Measurements from ENCODE around the gene CACNA1C.

The CACNA1C gene

DNA sequence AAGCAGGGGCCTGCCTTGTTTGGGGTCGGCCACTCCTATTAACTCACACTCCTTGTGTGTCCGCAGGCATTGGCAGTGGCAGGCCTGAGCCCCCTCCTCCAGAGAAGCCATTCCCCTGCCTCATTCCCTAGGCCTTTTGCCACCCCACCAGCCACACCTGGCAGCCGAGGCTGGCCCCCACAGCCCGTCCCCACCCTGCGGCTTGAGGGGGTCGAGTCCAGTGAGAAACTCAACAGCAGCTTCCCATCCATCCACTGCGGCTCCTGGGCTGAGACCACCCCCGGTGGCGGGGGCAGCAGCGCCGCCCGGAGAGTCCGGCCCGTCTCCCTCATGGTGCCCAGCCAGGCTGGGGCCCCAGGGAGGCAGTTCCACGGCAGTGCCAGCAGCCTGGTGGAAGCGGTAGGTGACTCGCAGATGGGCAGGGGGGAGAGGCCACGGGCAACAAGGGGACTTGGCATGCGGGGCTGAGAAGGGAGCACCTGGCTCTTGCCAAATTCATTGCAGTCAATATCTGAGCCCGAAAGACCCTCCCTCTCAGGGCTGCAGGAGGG is 635.7 kb downstream of the CACNA1C start:
- no peak for DNase-seq (ENCODE audit: low read depth in 2 of 2)

DNA sequence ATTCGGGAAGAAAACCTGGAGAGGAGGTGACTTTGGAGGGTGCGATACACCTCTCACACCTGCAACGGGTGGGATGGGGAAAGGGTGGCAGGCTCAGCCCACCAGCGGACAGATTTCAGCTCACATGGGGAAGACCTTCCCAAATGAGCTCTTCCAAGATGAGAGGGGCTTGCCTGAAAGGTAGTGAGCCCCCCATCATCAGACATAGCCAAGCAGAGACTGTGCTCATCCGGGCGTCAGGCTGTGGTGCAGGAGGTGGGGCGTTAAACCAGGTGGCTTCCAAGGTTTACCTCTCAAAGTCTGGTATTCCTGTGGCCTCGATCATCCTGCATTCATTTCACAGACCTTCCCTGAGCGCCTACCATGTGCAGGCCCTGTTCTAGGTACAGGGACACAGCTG is 636.6 kb downstream of the CACNA1C start:
- no peak for DNase-seq (ENCODE audit: low read depth in 2 of 2)

DNA sequence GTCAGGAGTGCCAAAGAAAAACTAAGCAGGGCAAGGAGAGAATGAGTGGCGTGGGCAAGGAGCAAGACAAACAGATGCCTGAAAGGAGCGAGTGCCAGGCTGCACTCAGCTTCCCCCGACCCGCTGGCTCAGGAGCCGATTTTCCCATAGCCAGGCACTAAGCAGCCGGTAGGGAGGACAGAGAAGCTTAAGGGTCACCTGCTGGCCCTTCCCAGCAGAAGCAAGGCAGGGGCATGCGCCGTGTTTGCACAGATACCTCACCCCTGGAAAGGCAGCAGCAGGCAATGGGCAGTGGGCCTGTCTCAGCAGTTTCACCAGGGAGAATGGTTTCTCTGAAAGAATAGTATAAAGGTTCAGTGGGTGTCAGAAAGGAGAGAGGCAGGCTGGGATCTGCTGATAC is 637.1 kb downstream of the CACNA1C start:
- no peak for DNase-seq (ENCODE audit: low read depth in 2 of 2)

DNA sequence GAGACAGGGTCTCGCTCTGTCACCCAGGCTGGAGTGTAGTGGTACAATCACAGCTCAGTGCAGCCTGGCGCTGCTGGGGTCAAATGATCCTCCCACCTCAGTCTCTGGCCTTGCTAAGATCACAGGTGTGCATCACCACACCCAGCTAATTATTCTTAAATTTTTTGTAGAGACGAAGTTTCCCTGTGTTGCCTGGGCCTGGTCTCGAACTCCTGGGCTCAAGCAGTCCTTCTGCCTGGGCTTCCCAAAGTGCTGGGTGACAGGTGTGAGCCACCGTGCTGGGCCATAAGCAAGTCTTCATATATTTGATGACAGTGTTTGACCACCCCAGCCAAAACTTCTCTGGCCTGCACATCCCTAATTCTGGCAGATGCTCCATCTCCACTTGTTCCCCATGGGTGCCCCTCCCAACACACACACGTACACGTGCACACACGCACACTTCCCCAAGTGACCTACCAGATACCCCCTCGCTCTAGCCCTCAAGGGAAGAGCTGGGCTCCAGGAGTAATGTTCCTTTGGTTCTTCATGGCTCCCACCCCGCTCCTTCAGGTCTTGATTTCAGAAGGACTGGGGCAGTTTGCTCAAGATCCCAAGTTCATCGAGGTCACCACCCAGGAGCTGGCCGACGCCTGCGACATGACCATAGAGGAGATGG is 637.7 kb downstream of the CACNA1C start:
- DNase-seq (ENCODE audit: low read depth in 2 of 2) = no peak

DNA sequence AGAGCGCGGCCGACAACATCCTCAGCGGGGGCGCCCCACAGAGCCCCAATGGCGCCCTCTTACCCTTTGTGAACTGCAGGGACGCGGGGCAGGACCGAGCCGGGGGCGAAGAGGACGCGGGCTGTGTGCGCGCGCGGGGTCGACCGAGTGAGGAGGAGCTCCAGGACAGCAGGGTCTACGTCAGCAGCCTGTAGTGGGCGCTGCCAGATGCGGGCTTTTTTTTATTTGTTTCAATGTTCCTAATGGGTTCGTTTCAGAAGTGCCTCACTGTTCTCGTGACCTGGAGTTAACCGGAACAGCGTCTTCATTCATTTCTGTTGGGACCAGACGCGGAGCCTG is 638.2 kb downstream of the CACNA1C start:
- no peak for DNase-seq (ENCODE audit: low read depth in 2 of 2)

DNA sequence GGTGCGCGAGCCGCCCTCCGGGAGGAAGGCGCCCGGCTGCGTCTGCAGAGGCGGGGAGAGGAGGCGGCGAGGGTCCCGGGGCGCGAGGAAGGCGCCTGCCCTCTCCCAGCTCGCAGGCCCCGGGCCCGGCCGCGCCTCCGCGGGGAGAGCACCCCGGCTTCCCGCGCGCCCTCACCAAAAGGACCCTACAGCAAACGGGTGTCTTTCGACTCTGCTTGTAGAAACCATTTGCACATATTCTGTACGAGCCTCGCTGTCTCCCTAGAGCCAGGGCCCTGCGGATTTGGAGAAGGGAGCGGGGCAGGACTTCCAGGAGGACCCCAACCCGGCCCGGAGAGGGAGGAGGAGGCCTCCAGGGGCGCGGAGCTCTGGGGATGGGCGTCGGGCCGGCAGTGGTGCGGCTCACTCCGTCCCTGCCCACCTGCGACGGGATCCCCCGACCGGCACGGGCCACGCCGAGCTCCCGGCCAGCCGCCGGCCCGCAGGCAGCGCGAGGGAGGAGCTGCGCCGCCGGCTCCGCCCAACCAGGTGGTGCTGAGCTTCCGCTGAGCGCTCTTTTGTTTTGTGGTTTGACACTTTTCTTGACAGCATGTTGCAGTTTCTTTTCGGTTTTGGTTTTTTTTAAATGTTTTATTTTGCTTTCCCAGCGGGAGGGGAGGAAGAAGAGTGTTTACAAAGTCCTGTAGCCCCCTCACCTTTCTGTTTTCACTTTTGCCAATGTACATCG is 638.7 kb downstream of the CACNA1C start:
- DNase-seq (ENCODE audit: low read depth in 2 of 2) = no peak

DNA sequence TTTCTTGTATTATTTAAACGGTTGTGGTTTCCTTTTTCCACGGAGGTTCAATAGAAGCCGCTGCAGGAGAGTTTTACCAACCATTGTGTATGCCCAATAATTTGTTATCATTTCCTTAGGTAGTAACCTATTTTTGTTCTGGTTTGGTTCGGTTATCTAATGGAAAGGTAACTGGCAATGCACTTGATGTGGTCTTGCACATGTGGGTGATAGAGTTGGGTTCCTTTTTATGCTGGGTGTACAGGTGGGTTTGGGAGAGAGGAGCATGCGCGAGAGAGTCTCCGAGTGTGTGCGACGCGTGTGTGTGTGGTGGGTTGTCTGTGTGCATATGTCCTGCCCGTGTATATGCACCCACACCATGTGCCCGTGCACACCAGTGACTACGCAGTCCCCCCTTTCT is 639.3 kb downstream of the CACNA1C start:
- DNase-seq (ENCODE audit: low read depth in 2 of 2) = no peak

DNA sequence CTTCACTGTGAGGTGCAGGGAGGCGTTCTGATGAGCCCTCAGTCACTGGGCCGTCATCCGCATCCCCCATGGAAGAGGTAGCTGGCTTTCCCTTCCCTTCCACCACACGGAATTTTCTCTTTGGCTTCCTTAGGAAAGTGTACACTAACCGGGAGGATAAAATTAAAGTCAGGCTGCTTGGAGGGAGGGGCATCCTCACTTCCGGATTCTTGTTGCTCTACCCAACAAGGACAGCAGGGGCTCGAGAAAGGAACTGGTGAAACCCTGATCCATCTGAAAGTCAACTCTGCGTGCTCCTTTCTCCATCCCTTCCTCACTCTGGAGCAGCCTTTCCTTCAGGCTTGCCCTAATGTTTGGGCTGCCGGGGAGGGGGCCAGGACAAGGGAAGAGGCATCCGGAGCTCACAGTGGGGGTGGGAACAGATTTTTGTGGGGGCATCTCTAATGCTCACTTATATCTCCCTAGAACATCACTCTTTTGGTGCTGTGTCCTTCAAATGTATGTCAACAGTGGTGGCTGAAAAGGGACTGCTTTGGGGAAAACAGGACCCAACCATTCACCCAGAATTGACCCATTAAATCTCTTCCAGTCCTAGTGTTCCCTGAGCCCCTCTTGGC is 640.6 kb downstream of the CACNA1C start:
- no peak for DNase-seq (ENCODE audit: low read depth in 2 of 2)

DNA sequence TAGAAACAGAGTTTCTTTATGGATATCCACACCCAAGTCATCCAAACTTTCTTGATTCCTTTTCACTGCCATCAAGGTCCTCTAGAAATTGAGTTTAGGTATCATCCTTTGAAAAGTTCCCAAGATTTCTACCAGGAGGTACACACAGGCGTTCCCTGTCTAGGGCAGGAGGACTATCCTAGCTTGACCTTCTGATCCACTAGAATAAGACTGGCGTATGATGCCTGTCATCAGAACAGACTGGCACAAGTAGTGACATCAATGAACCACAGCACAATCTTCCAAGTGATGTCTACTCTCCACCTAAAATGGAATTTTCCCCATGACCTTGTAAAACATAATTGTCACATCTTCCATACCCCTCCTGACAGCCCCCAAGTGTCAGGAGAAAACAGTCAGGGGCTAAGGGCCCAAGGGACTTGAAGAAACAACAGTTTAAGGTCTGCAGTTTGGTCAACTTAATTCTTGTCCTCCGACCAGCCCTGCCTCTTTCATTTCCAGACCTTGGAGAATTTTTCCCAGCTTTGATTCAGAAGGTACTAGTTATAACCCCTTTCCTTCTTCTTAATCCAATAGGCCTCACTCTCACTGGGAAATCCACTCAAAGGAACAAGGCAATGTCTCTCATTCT is 641.3 kb downstream of the CACNA1C start:
- no peak for DNase-seq (ENCODE audit: low read depth in 2 of 2)

DNA sequence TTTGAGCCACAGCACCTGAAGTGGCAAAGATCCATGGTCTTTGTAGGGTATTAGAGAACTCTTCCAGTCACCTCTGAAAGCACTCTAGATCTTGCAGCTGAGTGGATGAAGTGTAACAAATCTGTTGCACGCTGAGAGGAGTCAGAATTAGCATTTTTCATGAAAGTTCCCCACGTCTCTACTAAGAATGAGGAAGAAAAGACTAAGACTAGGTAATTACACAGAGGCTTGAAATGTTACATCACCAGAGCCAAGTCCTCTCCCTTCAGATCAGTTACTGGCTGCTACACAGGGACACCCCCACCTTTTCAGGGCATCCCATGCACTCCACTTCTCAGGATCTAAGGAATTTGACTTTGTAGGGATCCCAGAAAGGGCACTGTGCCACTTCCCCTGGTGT is 643.3 kb downstream of the CACNA1C start:
- no peak for DNase-seq (ENCODE audit: low read depth in 2 of 2)

DNA sequence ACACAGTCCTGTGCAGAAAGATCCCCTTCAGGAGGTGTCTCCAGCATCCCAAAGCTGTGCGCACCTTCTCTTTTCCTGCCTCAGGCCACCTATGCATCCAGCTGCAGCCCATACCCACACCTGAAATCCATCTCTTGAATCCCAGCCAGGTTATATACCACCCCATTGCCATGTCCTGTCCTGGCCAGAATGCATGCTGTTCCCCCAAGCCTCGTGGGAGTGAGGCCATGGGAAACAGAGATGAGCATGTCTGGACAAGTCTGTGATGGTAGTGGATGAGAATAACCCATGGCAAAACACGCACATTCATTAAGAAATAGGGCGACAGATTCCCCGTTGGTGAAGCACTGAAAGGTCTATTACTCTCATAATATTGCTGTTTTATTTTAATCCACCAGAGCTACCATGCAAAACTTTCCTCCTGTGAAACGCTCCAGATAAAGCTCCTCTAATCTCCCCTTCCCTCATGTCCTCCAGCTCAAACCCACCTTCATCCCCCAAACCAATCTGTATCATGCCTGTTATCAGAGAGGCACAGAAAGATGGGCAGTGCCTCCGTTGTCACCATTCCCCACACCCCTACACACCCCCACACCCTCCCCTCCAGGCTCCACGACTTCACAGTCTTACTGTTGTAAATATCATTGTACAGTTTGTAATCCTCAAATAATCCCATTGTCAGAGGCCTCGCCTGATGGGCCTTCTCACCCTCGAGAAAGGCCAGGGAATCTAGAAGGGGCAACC is 644.4 kb downstream of the CACNA1C start:
- no peak for DNase-seq (ENCODE audit: low read depth in 2 of 2)

DNA sequence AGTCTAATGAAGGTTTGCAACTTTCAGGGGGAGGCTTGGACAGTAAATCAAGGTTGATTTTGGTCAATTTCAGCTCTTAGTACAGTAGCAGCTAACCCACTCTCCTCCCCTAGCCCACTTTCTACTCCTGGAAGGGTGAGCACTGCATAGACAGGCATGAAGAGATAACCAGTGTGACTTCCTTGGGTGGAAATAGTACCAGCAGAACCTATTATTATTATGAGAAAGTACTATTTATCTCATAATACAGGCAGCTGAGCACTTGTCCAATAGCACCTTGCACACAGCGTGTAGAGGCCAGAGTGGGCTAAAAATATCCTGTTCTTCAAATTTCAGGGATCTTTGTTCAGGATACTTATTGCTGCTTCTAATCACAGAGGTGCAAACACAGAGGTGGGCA is 645.8 kb downstream of the CACNA1C start:
- DNase-seq (ENCODE audit: low read depth in 2 of 2) = no peak

DNA sequence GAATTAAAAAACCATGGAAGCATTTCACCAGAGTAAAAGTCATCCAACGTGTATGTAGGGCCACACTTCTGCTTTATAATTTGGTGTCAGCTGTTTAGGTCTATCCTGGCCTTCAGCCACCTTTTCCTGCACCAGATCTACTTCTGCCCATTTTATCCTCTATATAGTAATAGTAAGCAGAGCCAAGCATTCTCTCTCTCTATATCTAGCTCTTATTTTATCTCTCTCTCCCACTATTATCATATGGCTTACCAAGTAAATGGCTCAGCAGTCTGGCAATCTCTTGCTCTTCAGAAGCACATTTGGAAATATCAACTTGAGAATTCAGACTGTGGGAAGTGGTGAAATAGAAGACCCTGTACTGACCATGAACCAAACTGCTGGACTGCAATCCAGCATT is 657.9 kb downstream of the CACNA1C start:
- no peak for DNase-seq (ENCODE audit: low read depth in 2 of 2)

DNA sequence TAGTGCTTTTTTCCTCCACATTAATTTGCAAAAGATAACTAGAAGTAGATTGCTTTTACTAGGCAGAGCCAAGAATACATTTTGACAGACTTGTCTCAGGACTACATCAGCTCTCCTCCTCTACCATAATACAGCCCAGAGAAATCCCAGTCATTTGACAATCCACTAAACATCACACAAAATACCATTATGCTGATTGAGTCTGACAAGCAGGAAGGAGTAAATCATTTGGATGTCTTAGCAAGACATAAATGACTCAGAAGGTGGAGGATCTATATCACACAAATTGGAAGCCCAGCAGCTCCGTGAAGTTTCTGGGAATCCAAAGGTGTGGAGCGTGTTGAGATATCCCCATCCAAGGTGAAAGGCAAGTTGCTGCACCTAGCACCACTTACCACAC is 666.6 kb downstream of the CACNA1C start:
- DNase-seq (ENCODE audit: low read depth in 2 of 2) = no peak

DNA sequence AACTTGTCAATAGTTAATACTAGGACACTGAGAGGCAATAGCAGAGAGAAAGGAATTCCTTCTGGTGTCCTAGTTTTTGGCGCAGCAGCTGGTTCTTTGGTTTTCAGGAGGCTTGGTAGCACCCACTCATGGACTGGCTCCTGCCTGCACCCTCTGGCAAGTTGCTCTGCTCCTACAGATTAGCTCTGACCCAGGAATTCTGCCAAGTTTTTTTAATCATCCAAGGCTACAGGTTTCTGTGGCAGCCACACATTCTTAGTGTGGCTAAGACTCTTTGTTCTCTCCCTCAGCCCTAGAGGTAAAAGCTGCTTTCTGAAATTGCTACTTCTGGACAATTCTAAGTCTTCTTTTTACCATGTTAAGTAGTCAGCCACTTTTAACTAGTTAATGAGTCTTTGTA is 670.0 kb downstream of the CACNA1C start:
- DNase-seq (ENCODE audit: low read depth in 2 of 2) = no peak

DNA sequence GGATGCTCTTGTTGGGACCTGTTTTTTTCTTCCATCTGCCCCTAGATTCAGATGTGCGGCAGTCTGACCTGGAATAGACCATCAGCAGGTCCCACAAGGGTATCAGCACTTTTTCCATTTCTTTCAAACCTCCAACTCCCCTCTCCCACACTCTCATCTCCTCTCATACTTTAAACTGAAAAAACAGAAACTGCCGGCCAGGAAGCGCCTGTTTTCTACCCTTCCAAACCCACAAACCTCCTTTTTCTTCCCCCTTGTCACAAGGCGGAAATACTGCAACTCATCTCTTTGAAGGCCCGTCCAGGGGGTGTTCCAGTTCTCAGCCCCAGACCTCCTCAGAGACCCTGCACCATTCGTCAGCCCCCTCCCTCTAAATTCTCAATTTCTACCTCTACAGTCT is 679.5 kb downstream of the CACNA1C start:
- DNase-seq (ENCODE audit: low read depth in 2 of 2) = no peak

DNA sequence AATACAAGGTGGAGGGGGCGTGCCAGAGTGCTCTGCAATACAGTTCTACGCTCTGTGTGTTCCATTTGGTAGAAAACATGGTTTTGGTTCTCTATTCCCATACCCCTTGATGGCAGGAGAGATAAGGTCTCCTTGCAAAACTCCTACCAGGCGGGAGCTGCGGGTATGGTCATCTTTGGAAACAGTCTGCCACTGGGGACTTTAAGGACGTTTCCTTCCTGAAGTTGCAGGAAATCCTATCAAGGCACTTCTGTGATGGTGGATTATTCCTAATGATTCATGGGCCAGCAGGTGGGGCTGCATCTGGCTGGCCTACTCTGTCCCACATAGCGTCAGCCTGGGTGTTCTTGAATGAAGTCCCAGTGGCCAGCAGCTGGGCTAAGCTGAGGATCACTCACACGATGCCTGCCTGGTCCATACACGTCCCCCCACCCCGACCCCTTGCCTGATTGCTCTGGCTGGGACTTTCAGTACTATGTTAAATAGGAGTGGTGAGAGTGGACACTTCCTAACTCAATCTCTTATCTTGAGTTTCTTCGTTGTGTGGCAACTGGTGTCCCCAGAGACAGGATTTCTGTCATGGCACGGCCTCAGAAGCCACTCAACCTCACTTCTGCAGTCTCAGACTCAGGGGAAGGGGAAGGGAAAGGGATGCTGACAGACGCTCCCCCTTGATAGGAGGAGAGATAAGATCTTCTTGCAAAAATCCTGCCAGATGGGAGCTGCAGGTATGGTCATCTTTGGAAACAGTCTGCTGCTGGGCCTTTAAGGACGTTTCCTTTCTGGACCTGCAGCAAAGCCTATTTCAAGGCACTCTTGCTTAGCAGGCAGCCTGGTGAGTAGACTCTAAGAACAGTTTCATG is 680.9 kb downstream of the CACNA1C start:
- no peak for DNase-seq (ENCODE audit: low read depth in 2 of 2)

DNA sequence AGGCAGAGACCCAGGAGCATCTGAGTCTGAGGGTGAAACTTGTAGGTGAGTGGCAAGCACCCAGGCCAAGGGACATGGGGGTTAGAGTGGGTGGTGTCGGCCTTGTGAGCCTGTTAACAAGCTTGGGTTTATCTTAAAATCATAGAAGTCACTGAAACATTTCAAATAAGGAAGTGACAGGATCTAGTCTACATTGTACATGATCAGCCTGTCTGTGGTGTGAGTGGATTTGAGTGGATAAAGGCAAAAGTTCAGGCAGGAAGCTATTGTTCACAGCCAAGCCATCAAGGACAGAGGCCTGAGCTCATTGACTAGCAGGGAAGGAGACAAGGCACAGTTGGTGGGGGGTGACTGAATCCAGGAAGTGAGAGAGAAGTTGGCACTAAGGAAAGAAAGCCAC is 682.6 kb downstream of the CACNA1C start:
- DNase-seq (ENCODE audit: low read depth in 2 of 2) = no peak

DNA sequence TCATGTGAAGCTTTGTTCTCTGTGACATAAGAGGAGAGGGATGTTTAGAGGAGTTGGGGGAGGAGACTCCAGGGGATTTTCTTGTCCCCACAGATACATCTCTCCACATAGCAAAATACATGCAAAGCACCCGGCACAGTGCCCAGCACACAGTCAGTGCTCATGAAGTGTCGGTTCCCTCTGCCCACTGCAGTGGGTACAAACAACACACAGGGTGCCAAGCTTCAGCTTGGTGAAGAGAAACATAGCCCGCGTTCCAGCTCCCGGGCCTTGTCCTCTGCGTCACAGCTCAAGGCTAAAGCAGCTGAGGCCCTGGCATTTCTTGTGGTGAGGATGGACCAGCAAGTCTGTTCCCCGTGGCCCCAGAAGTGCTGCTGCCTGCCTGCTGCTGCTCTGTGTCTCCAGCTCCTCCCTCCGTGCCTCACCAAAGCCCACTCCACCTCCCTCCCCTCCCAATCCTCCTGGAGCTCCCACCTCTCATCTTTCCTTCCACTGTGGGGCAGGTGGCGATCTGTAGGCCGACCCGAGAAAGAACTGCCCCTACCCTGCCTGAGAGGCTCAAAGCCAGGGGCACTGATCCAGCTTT is 685.0 kb downstream of the CACNA1C start:
- DNase-seq (ENCODE audit: low read depth in 2 of 2) = no peak

DNA sequence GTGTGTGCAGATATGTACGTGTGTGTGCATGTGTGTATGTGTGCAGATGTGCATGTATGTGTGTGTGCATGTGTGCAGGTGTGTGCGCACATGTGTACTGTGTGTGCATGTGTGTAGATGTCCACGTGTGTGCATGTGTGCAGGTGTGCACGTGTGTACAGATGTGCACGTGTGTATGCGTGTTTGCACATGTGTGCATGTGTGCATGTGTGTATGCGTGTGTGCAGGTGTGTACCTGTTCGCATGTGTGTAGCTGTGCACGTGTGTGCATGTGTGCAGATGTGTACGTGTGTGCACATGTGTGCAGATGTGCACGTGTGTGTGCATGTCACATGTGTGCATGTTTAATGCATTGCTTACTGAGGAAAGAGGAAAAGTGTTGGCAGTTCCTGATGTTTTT is 686.3 kb downstream of the CACNA1C start:
- no peak for DNase-seq (ENCODE audit: low read depth in 2 of 2)
